Endothelial cell (in vitro differentiated cells): Measurements from ENCODE around the gene COL12A1. TPM values are rescaled to one million over a fixed set of nuclear protein-coding genes. Genes with fewer than 3 reads are reported as not detected.

Experiments used
- DNase-seq: peaks from one replicate; pipeline ENCODE4 v3.0.0; 2021; ENCODE audit warnings: low spot score
- H3K27ac Mint-ChIP-seq: one replicate; pipeline ENCODE4 v1.8.0; 2021; ENCODE audit warnings: mixed read lengths, inconsistent platforms; ENCODE audit not compliant: unreplicated experiment
- H3K27me3 Mint-ChIP-seq: one replicate; pipeline ENCODE4 v1.8.0; 2021; ENCODE audit warnings: mild to moderate bottlenecking, moderate library complexity, mixed read lengths, inconsistent platforms; ENCODE audit not compliant: unreplicated experiment
- H3K36me3 Mint-ChIP-seq: one replicate; pipeline ENCODE4 v1.8.0; 2021; ENCODE audit warnings: mild to moderate bottlenecking, low read depth, mixed read lengths, inconsistent platforms; ENCODE audit not compliant: unreplicated experiment
- H3K4me1 Mint-ChIP-seq: one replicate; pipeline ENCODE4 v1.8.0; 2021; ENCODE audit warnings: mild to moderate bottlenecking, mixed read lengths, inconsistent platforms; ENCODE audit not compliant: unreplicated experiment
- H3K4me3 Mint-ChIP-seq: one replicate; pipeline ENCODE4 v1.8.0; 2021; ENCODE audit warnings: mild to moderate bottlenecking, mixed read lengths, inconsistent platforms; ENCODE audit not compliant: unreplicated experiment
- H3K9me3 Mint-ChIP-seq: one replicate; pipeline ENCODE4 v1.8.0; 2021; ENCODE audit warnings: mixed read lengths, inconsistent platforms; ENCODE audit not compliant: unreplicated experiment
- CTCF ChIP-seq: fragments of 200-600 bp; sonication (generic); IDR thresholded peaks from one replicate; pipeline ENCODE4 v1.5.0; 2021; ENCODE audit warnings: antibody characterized with exemption; ENCODE audit not compliant: unreplicated experiment
- total RNA-seq: library from RNA; stranded (reverse); fragmentation: NEBNext Ultra II Directional; extraction: Animal tissue kit (Norgen Biotek cat#: 25700); gene quantifications from one replicate; pipeline ENCODE4 v1.2.1, GENCODE V29; 2021; ENCODE audit not compliant: unreplicated experiment

The COL12A1 gene
- total RNA-seq, 1 donor from 2014 or later: 6.3 TPM

GRCh38 chr6:75204959-75205775, 686 bp downstream of the COL12A1 start:
- peaks cover 4% of the 10 kb centered on the region for H3K36me3 Mint-ChIP-seq
- no peaks in the 10 kb centered on the region for H3K9me3 Mint-ChIP-seq
- DNase-seq: peak; percentile 27
- H3K4me1 Mint-ChIP-seq: peaks cover 50% of the 10 kb centered on the region
- H3K4me3 Mint-ChIP-seq: peak overlapping the region; percentile 89
- no peak for TF ChIP-seq CTCF
- no peak overlapping the region for H3K27ac Mint-ChIP-seq
- H3K27me3 Mint-ChIP-seq: peaks cover 30% of the 10 kb centered on the region

- peaks cover 47% of the 10 kb centered on the region for H3K4me1 Mint-ChIP-seq
- peak overlapping the region; percentile 89 for H3K4me3 Mint-ChIP-seq
- H3K9me3 Mint-ChIP-seq: no peaks in the 10 kb centered on the region
- peak; percentile 75 for DNase-seq
- TF ChIP-seq CTCF: peak; percentile 67
- H3K36me3 Mint-ChIP-seq: peaks cover 4% of the 10 kb centered on the region
- H3K27me3 Mint-ChIP-seq: peaks cover 30% of the 10 kb centered on the region
- no peak overlapping the region for H3K27ac Mint-ChIP-seq
Measured at GRCh38 chr6:75204217-75204958, 1.5 kb downstream of the COL12A1 start.

GRCh38 chr6:75203721-75204120, 2.1 kb downstream of the COL12A1 start:
- no peak overlapping the region for H3K4me3 Mint-ChIP-seq
- peaks cover 30% of the 10 kb centered on the region for H3K27me3 Mint-ChIP-seq
- peaks cover 43% of the 10 kb centered on the region for H3K4me1 Mint-ChIP-seq
- no peak for TF ChIP-seq CTCF
- no peak for DNase-seq
- H3K36me3 Mint-ChIP-seq: peaks cover 4% of the 10 kb centered on the region
- H3K27ac Mint-ChIP-seq: no peak overlapping the region
- H3K9me3 Mint-ChIP-seq: no peaks in the 10 kb centered on the region

- H3K4me1 Mint-ChIP-seq: peaks cover 34% of the 10 kb centered on the region
- no peaks in the 10 kb centered on the region for H3K9me3 Mint-ChIP-seq
- no peak for TF ChIP-seq CTCF
- H3K27ac Mint-ChIP-seq: no peak overlapping the region
- no peak for DNase-seq
- H3K36me3 Mint-ChIP-seq: no peaks in the 10 kb centered on the region
- peaks cover 22% of the 10 kb centered on the region for H3K27me3 Mint-ChIP-seq
- H3K4me3 Mint-ChIP-seq: peak overlapping the region; percentile 83
Measured at GRCh38 chr6:75202676-75203131, 3.1 kb downstream of the COL12A1 start.
